ENCODE results near the gene MSI2. TPM values are rescaled to one million over a fixed set of nuclear protein-coding genes. Genes with fewer than 3 reads are reported as not detected.
A peak's percentile ranks its signal among the peaks of the same experiment; 100 is the strongest.

The MSI2 gene
- total RNA-seq, 1 experiment from 2014 or later = 76.6 TPM

DNA sequence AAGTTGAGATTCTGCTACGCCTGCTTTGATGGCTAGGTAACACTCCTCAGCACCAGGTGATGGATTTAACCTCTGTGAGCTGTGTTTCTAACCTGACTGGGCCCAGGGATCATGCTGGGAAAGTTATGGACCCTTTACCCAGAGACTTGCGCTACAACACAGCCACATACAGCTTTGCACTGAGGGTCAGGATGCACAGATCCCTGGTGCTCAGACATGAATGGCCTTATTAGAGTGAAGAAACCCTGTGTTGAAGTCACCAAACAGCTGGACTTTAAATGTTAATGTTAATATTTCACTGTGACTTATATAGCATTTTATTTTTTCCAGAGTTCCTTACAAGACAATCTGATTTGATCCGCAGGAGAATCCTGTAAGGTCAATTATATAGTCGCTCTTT is 114.3 kb downstream of the MSI2 start:
- no peak for DNase-seq
- H3K4me1 ChIP-seq = peaks cover 11% of the 10 kb centered on the region; the same call in 1 of the 2 replicates
- no peak overlapping the region for H3K27ac ChIP-seq
- peaks cover 7% of the 10 kb centered on the region; the same call in 1 of the 2 replicates for H3K36me3 ChIP-seq
- peaks cover 10% of the 10 kb centered on the region for H3K9me3 ChIP-seq (replicated peaks)
- H3K27me3 ChIP-seq = no peaks in the 10 kb centered on the region
- no peak overlapping the region for H3K4me3 ChIP-seq

DNA sequence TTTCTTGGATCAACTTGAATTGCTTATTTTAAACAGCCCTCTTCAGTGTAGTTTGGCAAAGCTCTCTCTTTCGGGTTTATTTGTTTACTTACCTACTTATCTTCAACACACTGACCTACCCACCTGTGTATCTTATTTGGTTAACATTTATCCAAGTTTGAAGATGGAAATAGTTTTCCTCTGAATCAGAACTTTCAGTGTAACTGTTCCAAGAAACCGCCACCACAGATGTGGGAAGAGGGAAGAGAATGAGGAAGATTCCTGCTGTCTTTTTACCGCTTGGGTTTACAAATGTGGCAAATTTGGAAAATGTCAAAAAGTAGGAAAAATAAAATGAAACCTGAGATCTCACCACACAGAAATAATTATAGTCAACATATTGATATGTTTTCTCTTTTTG is 115.8 kb downstream of the MSI2 start:
- no peak for DNase-seq
- H3K27me3 ChIP-seq = no peaks in the 10 kb centered on the region
- peaks cover 7% of the 10 kb centered on the region; the same call in 1 of the 2 replicates for H3K36me3 ChIP-seq
- H3K4me1 ChIP-seq = peaks cover 11% of the 10 kb centered on the region; the same call in 1 of the 2 replicates
- no peak overlapping the region for H3K4me3 ChIP-seq
- no peak overlapping the region for H3K27ac ChIP-seq
- peaks cover 10% of the 10 kb centered on the region for H3K9me3 ChIP-seq (replicated peaks)

DNA sequence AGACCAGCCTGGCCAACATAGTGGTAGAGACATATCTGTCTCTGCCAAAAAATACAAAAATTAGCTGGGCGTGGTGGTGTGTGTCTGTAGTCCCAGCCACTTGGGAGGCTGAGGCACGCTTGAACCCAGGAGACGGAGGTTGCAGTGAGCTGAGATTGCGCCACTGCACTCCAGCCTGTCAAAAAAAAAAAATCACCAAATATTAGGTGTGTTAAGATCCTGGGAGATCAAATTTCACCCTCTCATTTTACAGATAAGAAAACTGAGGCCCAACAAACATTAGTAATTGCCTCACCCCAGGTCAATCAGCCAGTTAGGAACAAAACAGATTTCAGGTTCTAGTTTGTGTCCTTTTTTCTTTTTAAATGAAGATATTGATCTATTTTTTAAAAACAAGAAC is 116.7 kb downstream of the MSI2 start:
- Histone ChIP-seq H3K27me3 (no peaks in the 10 kb centered on the region), H3K27ac (no peak overlapping the region), H3K9me3 (replicated peaks) (peaks cover 10% of the 10 kb centered on the region), H3K36me3 (peaks cover 7% of the 10 kb centered on the region; the same call in 1 of the 2 replicates), H3K4me1 (peaks cover 11% of the 10 kb centered on the region; the same call in 1 of the 2 replicates), H3K4me3 (no peak overlapping the region)
- DNase-seq = no peak

DNA sequence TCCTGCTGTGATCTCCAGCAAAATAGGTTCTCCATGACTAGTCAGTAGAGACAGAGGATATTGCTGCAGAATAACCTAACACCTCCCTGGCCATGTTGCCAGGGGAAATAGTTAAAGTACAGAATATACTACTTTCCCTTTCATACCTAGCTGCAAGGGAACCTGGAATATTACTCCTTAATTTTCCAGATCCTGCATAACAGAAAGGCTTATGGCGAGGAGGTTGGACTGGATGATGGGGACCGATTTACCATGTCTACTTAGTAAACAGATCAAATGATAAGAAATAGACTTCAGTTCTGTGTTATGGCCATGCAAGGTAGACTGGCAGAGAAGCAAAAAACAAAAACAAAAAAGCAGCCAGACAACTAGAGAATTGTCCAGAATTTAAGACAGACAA is 117.4 kb downstream of the MSI2 start:
- peaks cover 7% of the 10 kb centered on the region; the same call in 1 of the 2 replicates for H3K36me3 ChIP-seq
- no peak for DNase-seq
- no peak overlapping the region for H3K27ac ChIP-seq
- peaks cover 11% of the 10 kb centered on the region; the same call in 1 of the 2 replicates for H3K4me1 ChIP-seq
- H3K4me3 ChIP-seq = no peak overlapping the region
- no peaks in the 10 kb centered on the region for H3K27me3 ChIP-seq
- peaks cover 10% of the 10 kb centered on the region for H3K9me3 ChIP-seq (replicated peaks)

DNA sequence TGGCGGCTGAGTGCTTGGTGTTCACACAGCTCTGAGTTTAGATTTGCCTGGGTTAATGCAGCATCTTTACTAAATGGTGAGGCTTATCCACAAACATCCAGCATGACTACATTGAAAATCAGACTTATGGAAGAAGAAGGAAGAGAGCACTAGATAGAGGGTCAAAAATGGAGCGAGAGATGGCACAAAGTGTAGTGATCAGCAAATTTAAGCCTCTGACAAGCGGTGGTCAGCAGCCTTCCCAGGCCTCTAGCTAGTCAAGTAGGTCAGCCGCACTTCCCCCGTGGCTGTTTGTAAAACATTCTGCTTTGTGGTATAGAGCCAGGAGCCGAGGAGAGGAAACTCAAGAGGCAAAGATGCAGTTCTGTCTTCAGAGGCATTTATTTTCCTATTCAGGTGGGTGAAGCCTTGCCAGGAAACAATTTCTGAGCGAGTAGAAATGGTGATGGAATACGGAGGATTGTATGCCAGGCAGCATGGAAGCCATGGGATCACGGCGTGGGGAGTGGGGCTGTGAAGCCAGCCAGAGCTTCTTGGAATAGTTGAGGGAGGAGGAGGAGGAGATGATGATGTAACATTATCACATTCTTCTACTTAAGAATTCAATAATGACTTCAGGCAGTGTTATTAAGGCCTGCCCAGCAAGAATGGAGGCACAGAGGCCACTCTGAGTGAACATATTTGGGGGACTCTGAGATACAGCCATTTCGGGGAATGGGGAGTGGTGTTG is 118.9 kb downstream of the MSI2 start:
- Histone ChIP-seq H3K27me3 (no peaks in the 10 kb centered on the region), H3K4me3 (no peak overlapping the region), H3K36me3 (peaks cover 7% of the 10 kb centered on the region; the same call in 1 of the 2 replicates), H3K9me3 (replicated peaks) (peaks cover 10% of the 10 kb centered on the region), H3K27ac (no peak overlapping the region), H3K4me1 (peaks cover 13% of the 10 kb centered on the region)
- no peak for DNase-seq

DNA sequence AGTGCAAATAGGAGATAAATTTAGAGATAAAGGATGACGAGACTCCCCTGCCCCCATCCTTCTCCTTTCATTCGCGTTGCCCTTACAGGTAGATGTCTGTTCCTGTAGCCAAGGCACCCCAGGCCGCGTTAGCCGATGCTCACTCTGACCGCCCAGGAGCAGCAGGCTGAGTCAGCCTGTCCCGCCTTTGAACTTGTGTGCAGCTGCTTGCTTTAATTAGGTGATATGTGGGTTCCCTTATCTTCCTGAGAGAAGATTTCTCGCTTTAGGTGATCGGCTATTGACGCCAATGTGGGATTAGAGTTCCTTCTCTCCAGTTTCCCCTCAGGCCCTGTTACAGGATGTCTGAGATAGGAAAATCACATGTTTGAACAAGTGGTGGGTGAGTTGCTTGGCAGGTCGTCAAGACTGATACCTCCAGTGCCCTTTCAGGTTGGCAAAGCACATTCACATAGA is 119.5 kb downstream of the MSI2 start:
- DNase-seq = no peak
- Histone ChIP-seq H3K9me3 (replicated peaks) (peaks cover 10% of the 10 kb centered on the region), H3K4me3 (no peak overlapping the region), H3K27ac (no peak overlapping the region), H3K4me1 (peaks cover 8% of the 10 kb centered on the region), H3K27me3 (no peaks in the 10 kb centered on the region), H3K36me3 (peaks cover 7% of the 10 kb centered on the region; the same call in 1 of the 2 replicates)

DNA sequence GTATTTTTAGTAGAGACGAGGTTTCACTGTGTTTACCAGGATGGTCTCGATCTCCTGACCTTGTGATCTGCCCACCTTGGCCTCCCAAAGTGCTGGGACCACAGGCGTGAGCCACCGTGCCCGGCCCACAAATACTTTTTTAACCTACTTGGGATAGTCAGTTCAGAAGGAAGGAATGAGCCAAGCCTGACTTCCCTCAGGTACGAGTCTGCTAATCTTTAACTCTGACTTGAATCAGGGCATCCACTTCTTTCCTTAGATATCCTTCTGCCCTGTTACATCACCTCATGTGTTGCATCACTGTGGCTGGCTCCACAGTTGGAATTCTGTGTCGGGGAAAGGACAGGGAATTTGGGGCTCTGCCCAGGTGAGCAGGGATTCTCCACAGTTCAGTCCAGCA is 120.8 kb downstream of the MSI2 start:
- no peak for DNase-seq
- no peak overlapping the region for H3K27ac ChIP-seq
- no peak overlapping the region for H3K4me3 ChIP-seq
- H3K9me3 ChIP-seq (replicated peaks) = peaks cover 10% of the 10 kb centered on the region
- H3K4me1 ChIP-seq = peaks cover 6% of the 10 kb centered on the region
- H3K27me3 ChIP-seq = no peaks in the 10 kb centered on the region
- peaks cover 7% of the 10 kb centered on the region; the same call in 1 of the 2 replicates for H3K36me3 ChIP-seq

DNA sequence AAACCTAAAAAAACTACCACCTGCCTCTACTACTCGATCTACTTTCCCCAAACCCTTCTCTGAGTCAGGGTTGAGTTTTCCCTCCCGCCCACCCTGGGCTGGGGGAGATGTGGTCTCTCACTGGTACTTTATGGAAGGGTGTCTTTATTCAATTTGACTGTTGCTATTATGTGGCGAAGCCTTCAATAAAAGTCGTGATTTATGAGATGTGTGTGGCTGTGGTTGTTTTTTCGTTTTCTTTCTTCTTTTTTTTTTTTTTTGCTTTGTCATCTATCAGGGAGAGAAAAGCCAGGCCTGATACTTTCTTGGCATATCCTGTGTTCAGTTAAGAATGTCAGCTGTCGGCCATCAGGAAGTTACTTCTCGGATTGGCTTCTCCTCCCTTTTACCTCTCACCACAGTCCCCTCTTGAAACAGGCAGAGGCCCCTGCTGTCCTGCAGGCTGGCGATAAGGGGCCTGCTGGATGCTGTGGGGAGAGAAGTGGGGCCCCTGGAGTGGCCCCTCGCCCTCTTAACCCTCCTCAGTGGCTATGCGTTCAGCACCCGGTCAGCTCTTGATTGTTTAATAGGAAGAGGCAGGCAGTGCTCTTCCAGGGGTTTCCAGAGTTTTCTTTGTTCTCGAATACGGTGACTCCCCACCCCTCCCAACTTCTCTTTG is 123.0 kb downstream of the MSI2 start:
- peak overlapping the region; percentile 31; the same call in 1 of the 2 replicates for H3K27ac ChIP-seq

DNA sequence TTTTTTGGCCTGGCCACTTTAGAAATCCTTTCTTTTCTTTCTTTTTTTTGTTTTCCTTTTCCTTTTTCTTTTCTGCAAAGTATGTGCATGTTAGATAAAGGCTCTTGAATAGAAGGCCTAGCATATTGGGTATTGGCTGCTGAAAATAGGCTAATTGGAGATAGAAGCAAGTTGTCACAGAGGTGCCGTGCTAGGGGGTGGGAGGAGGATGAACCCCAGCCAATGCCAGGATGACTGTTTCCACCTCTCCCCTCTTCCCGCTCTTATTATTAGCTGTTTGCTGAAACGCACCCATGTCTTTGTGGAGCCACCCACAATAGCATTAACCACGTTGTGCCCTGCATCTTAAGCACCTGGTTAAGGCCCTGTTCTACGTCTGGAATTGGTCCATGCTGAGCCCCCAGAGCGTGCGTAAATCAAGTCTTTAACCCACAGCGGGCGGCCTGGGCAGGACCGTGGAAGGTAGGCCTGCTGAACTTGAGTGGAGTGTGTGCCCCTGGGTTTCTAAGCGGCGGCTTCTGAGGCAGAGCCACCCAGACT is 123.6 kb downstream of the MSI2 start:
- Histone ChIP-seq H3K27me3 (no peaks in the 10 kb centered on the region), H3K9me3 (replicated peaks) (no peaks in the 10 kb centered on the region), H3K4me1 (peaks cover 4% of the 10 kb centered on the region), H3K36me3 (peaks cover 3% of the 10 kb centered on the region; the same call in 1 of the 2 replicates), H3K4me3 (no peak overlapping the region), H3K27ac (0 out of 2 replicates have a peak overlapping the region, but pooled peaks have one; percentile 31)
- no peak for DNase-seq

More for the DNA sequence above, 123.0 kb downstream of the MSI2 start:
- Histone ChIP-seq H3K9me3 (replicated peaks) (no peaks in the 10 kb centered on the region; the same call in 1 of the 2 replicates), H3K27me3 (no peaks in the 10 kb centered on the region), H3K36me3 (peaks cover 3% of the 10 kb centered on the region; the same call in 1 of the 2 replicates), H3K4me1 (peaks cover 4% of the 10 kb centered on the region), H3K4me3 (no peak overlapping the region)
- peak in 1 of 2 experiments; percentile 42 for DNase-seq

DNA sequence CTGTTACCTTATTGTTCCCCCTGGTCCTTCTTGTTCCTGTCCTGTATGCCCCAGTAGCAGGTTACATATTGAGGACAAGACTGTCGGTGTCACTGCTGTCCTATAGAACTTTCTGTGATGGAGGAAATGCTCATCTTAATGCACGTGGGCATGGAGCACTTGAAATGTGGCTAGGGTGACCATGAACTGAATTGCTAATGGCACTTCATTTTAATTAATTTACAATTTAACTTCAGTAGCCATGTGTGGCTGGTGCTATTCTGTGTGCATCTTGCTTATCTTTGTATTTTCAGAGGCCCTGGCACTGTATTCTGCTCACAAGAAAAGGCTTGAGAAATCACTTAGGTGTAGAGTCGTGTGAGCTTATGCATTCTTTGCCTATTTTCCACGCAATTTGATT is 125.2 kb downstream of the MSI2 start:
- H3K27me3 ChIP-seq = no peaks in the 10 kb centered on the region
- no peak for DNase-seq
- no peak overlapping the region for H3K4me3 ChIP-seq
- no peaks in the 10 kb centered on the region for H3K9me3 ChIP-seq (replicated peaks)
- no peak overlapping the region for H3K27ac ChIP-seq
- peaks cover 4% of the 10 kb centered on the region for H3K4me1 ChIP-seq
- peaks cover 3% of the 10 kb centered on the region; the same call in 1 of the 2 replicates for H3K36me3 ChIP-seq

DNA sequence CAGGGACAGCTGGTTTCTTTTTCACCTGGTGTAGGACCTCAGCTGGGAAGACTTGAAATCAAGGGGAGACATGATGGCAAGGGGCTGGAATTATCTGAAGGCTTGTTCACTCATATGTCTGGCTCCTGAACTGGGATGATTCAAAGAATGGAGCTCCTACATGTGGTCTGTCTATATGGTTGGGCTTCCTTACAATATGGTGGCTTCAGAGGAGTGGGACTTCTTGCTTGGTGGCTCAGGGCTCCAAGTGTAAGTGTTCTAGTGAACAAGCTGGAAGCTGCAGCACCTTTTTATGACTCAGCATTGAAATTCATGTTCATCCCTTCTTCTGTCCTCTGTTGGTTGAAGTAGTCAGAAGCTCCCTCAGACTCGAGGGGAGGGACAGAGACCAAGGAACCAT is 127.9 kb downstream of the MSI2 start:
- H3K27ac ChIP-seq = no peak overlapping the region
- H3K36me3 ChIP-seq = peaks cover 3% of the 10 kb centered on the region; the same call in 1 of the 2 replicates
- peaks cover 4% of the 10 kb centered on the region for H3K4me1 ChIP-seq
- H3K27me3 ChIP-seq = no peaks in the 10 kb centered on the region
- H3K9me3 ChIP-seq (replicated peaks) = no peaks in the 10 kb centered on the region
- no peak overlapping the region for H3K4me3 ChIP-seq
- DNase-seq = no peak

DNA sequence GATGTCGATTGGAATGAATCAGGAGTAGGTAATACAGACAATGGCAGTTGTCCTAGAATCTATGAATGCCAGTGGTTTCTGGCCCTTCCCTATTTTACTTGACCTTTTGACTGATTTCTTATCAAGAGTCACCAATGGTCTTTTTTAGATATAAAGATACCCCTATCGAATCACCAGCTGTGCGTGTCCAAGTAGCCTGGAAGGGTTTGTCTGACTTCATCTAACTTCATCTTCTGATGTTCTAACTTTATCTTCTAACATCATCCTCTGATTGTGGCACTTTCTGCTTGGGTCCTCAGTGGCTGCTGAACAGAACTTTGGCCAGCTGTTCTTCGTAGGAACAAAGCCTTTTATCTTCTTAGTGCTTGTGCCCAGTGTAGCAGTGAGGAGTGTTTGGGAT is 129.7 kb downstream of the MSI2 start:
- peaks cover 3% of the 10 kb centered on the region; the same call in 1 of the 2 replicates for H3K36me3 ChIP-seq
- no peaks in the 10 kb centered on the region for H3K27me3 ChIP-seq
- no peak for DNase-seq
- peaks cover 9% of the 10 kb centered on the region for H3K4me1 ChIP-seq
- H3K27ac ChIP-seq = no peak overlapping the region
- no peak overlapping the region for H3K4me3 ChIP-seq
- H3K9me3 ChIP-seq (replicated peaks) = no peaks in the 10 kb centered on the region

DNA sequence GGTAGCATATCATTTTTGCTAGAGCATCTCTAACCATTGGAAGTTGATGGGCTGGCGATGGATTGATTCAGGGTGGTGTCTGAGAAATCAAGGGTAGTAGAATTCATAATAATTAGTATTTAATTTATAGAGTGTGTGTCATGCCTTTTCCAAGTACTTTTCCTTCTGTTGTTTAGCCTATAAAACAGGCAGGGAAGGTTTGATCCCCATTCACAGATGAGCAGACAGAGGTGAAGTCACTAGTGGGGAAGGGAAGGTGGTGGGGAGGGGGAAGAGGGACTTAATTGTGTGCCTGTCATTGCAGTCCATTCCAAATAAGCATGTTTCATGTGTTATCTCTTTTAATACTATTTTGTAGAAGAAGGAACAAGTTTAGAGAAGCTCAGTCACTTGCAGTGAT is 131.3 kb downstream of the MSI2 start:
- peaks cover 3% of the 10 kb centered on the region; the same call in 1 of the 2 replicates for H3K36me3 ChIP-seq
- no peak overlapping the region for H3K4me3 ChIP-seq
- peaks cover 16% of the 10 kb centered on the region for H3K4me1 ChIP-seq
- H3K27ac ChIP-seq = no peak overlapping the region
- no peaks in the 10 kb centered on the region for H3K27me3 ChIP-seq
- DNase-seq = no peak
- no peaks in the 10 kb centered on the region for H3K9me3 ChIP-seq (replicated peaks)

DNA sequence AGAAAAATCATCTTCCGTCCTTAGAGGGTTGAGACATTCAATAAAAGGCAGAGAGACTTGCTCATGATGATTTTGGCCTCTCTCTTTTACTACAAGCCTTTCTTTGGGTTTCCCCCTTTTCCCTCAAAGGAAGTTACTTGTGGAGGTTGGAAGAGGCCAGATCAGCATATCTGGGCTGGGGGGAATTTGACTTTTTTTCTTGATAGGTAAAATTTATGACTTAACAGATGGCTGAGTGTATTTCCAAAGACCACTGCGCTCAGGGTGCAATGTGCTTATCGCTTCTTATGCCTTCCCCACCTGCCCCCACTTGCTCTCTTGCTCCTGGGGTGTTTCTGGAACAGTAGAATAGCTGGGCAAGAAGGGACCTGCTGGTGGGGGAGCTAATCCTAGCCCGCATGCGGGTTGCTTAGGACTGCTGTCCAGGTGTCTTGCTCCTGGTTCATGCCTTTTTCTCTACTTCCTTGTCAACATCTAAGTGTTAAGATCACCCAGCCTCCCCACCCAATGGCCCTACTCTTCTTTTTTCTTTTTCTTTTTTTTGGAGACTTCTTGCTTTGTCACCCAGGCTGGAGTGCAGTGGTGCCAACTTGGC is 131.9 kb downstream of the MSI2 start:
- H3K27me3 ChIP-seq = no peaks in the 10 kb centered on the region
- no peak for DNase-seq
- H3K36me3 ChIP-seq = peaks cover 5% of the 10 kb centered on the region
- peaks cover 22% of the 10 kb centered on the region for H3K4me1 ChIP-seq
- H3K9me3 ChIP-seq (replicated peaks) = 0 out of 2 replicates have a peak, but pooled peaks cover under 1% of the 10 kb centered on the region
- H3K4me3 ChIP-seq = no peak overlapping the region
- H3K27ac ChIP-seq = no peak overlapping the region

All from SJCRH30 (cell line).